H1 (cell line): ENCODE results near the gene EPHA5. TPM values are rescaled to one million over a fixed set of nuclear protein-coding genes. Genes with fewer than 3 reads are reported as not detected.

Experiments used
- CHD2 ChIP-seq: IDR thresholded peaks from 2 replicates; pipeline ENCODE4 v1.6.1; 2012; ENCODE audit warnings: low read length, improper control_type of control experiment
- polyA plus RNA-seq, 7 experiments: library from polyadenylated mRNA; depleted of rRNA in 3 of 7; stranded (reverse) in 5 of 7; unstranded in 2 of 7; fragments of >200 nt in 5 of 7; fragments of 200-250 nt in 2 of 7; gene quantifications; 1 replicate in 5 of 7; 2 replicates in 1 of 7; 4 replicates in 1 of 7; pipeline versions ENCODE4 v1.2.1 to v1.2.3, GENCODE V29; 2011 to 2013; ENCODE audit warnings: missing spikeins in 2 of 7, mixed read lengths in 2 of 7
- total RNA-seq: library from RNA; stranded (reverse); fragmentation: NEBNext Ultra II Directional; extraction: Animal tissue kit (Norgen Biotek cat#: 25700); gene quantifications from 2 replicates; pipeline ENCODE4 v1.2.1, GENCODE V29; 2021

The EPHA5 gene
- total and polyA plus RNA-seq, 2 of the 8 experiments (the other 6 are each of a cell fraction or from before 2014, with no cell fraction given) = 0.03 to 0.11 TPM

DNA sequence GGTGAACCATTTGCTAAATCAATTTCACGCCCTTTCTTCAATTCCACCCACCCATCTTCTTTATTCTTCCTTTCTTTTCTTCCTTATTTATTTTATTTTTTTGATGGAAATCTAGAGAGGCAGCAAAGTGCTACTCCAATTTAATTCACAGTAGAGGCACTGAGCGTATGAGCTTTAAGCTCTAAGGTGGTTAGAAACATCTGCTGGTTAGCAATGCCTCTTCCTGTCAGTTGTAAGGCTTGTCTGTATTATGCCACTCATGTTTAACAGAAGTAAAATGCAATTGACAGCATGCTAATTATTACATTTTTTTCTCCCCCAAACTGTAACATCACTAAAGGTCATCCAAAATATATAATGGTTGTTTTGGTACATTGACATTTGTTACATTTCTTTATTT lies 103.8 kb downstream of the EPHA5 start (continued):
- no peak for TF ChIP-seq CHD2
